IMR-90 (cell line): Measurements from ENCODE around the gene SLC7A6OS. TPM values are rescaled to one million over a fixed set of nuclear protein-coding genes. Genes with fewer than 3 reads are reported as not detected.

Experiments used
- ATAC-seq: fragments of 200-7000 bp; cut with Tn5 transposase; 2 replicates; pipeline ENCODE4 v1.9.1; 2020; ENCODE audit warnings: low read depth, mild to moderate bottlenecking, moderate library complexity
- BruUV-seq: library from RNA; stranded (reverse); fragments of 400-500 nt; replicated peaks from 2 replicates; lab custom pipeline; 2021; lab: Mats Ljungman, UMichigan
- CTCF ChIA-PET: fragments of 300-600 bp; formaldehyde crosslinking; extraction: SDS; loops from one replicate; lab custom pipeline; 2021; ENCODE audit warnings: antibody characterized with exemption; lab: Yijun Ruan, JAX
- POLR2A ChIA-PET: fragments of 300-600 bp; sonication (Branson Sonifier 250); formaldehyde crosslinking; loops from one replicate; lab custom pipeline; 2022; ENCODE audit warnings: antibody characterized with exemption; ENCODE audit not compliant: unreplicated experiment; lab: Charles Lee
- DNase-seq: peaks from one replicate; pipeline ENCODE4 v3.0.0; 2013
- H2AFZ ChIP-seq: replicated peaks from 2 replicates; pipeline ENCODE3; 2013; ENCODE audit warnings: low read length, mild to moderate bottlenecking; ENCODE audit not compliant: poor library complexity
- H2AK5ac ChIP-seq: 2 replicates; pipeline ENCODE4 v1.6.1; 2013; ENCODE audit warnings: low read depth, low read length, inconsistent platforms
- H2AK9ac ChIP-seq: replicated peaks from 2 replicates; pipeline ENCODE3; 2013; ENCODE audit warnings: mild to moderate bottlenecking, low read depth, low read length, moderate library complexity; ENCODE audit not compliant: poor library complexity
- H2BK120ac ChIP-seq: 2 replicates; pipeline ENCODE4 v1.6.1; 2013; ENCODE audit warnings: low read depth, low read length, inconsistent platforms
- H2BK15ac ChIP-seq: 3 replicates; pipeline ENCODE4 v1.6.1; 2013; ENCODE audit warnings: low read depth, low read length, inconsistent platforms
- H2BK20ac ChIP-seq: 2 replicates; pipeline ENCODE4 v1.6.1; 2013; ENCODE audit warnings: low read depth, mild to moderate bottlenecking, inconsistent platforms, low read length, moderate library complexity
- H2BK5ac ChIP-seq: 2 replicates; pipeline ENCODE4 v1.6.1; 2013; ENCODE audit warnings: mild to moderate bottlenecking, low read depth, low read length, inconsistent platforms; ENCODE audit not compliant: poor library complexity, severe bottlenecking
- H3K14ac ChIP-seq: replicated peaks from 2 replicates; pipeline ENCODE4 v1.6.1; 2013; ENCODE audit warnings: low read depth, low read length, inconsistent platforms
- H3K18ac ChIP-seq: 2 replicates; pipeline ENCODE4 v1.6.1; 2013; ENCODE audit warnings: low read depth, low read length, control low read depth
- H3K23ac ChIP-seq: 2 replicates; pipeline ENCODE4 v1.6.1; 2013; ENCODE audit warnings: low read depth, low read length, inconsistent platforms
- H3K27ac ChIP-seq: 2 replicates; pipeline ENCODE4 v1.5.1; 2013; ENCODE audit warnings: mild to moderate bottlenecking, control low read depth, low read length; ENCODE audit not compliant: insufficient read depth
- H3K27me3 ChIP-seq: 2 replicates; pipeline ENCODE4 v1.6.1; 2013; ENCODE audit warnings: low read length; ENCODE audit not compliant: control insufficient read depth, insufficient read depth
- H3K36me3 ChIP-seq: 2 replicates; pipeline ENCODE4 v1.6.1; 2013; ENCODE audit warnings: low read length, mixed read lengths; ENCODE audit not compliant: control insufficient read depth, insufficient read depth
- H3K4ac ChIP-seq: 2 replicates; pipeline ENCODE4 v1.6.1; 2013; ENCODE audit warnings: low read depth, low read length, inconsistent platforms
- H3K4me1 ChIP-seq: 2 replicates; pipeline ENCODE4 v1.6.1; 2013; ENCODE audit warnings: low read length, mixed read lengths; ENCODE audit not compliant: control insufficient read depth, insufficient read depth
- H3K4me2 ChIP-seq: 2 replicates; pipeline ENCODE4 v1.6.1; 2013; ENCODE audit warnings: low read depth, mild to moderate bottlenecking, control low read depth, low read length, moderate library complexity
- H3K4me3 ChIP-seq: 2 replicates; pipeline ENCODE4 v1.5.1; 2013; ENCODE audit warnings: low read depth, mild to moderate bottlenecking, control low read depth, low read length, moderate library complexity; ENCODE audit not compliant: insufficient read depth
- H3K56ac ChIP-seq: 2 replicates; pipeline ENCODE4 v1.6.1; 2013; ENCODE audit warnings: low read length, inconsistent platforms; ENCODE audit not compliant: insufficient read depth; ENCODE audit errors: extremely low read depth
- H3K79me1 ChIP-seq, 2 experiments: 2 replicates each; pipeline ENCODE4 v1.6.1; 2013; ENCODE audit warnings: low read length in 2 of 2, inconsistent platforms in 1 of 2, low read depth in 1 of 2
- H3K9ac ChIP-seq: 2 replicates; pipeline ENCODE4 v1.6.1; 2013; ENCODE audit warnings: low read depth, low read length, control low read depth
- H3K9me1 ChIP-seq: 2 replicates; pipeline ENCODE4 v1.6.1; 2013; ENCODE audit warnings: low read length, inconsistent platforms; ENCODE audit not compliant: insufficient read depth
- H3K9me3 ChIP-seq: 2 replicates; pipeline ENCODE4 v1.6.1; 2013; ENCODE audit warnings: low read length; ENCODE audit not compliant: control insufficient read depth, insufficient read depth
- H4K20me1 ChIP-seq: 2 replicates; pipeline ENCODE4 v1.6.1; 2013; ENCODE audit warnings: low read length, inconsistent platforms; ENCODE audit not compliant: insufficient read depth
- H4K5ac ChIP-seq: 2 replicates; pipeline ENCODE4 v1.6.1; 2013; ENCODE audit warnings: mild to moderate bottlenecking, low read depth, low read length, control low read depth
- H4K8ac ChIP-seq, 2 experiments: 2 replicates each; pipeline ENCODE4 v1.6.1; 2013; ENCODE audit warnings: low read depth in 2 of 2, low read length in 2 of 2, control low read depth in 1 of 2, inconsistent platforms in 1 of 2
- H4K91ac ChIP-seq: 2 replicates; pipeline ENCODE4 v1.6.1; 2013; ENCODE audit warnings: low read depth, low read length, inconsistent platforms; ENCODE audit not compliant: insufficient read depth
- BHLHE40 ChIP-seq: fragments of 150-350 bp; IDR thresholded peaks from 2 replicates; pipeline ENCODE4 v1.6.1; 2016; ENCODE audit warnings: mild to moderate bottlenecking, low read depth, low read length
- CEBPB ChIP-seq: IDR thresholded peaks from 2 replicates; pipeline ENCODE4 v1.6.1; 2012; ENCODE audit warnings: low read depth, low read length, improper control_type of control experiment
- CHD1 ChIP-seq: IDR thresholded peaks from 2 replicates; pipeline ENCODE4 v1.6.1; 2012; ENCODE audit warnings: low read depth, low read length, improper control_type of control experiment
- FOS ChIP-seq: fragments of 150-350 bp; IDR thresholded peaks from 2 replicates; pipeline ENCODE4 v1.6.1; 2016; ENCODE audit warnings: low read depth, low read length
- MAFK ChIP-seq: IDR thresholded peaks from 2 replicates; pipeline ENCODE4 v1.6.1; 2012; ENCODE audit warnings: low read depth, low read length, improper control_type of control experiment
- MAZ ChIP-seq: IDR thresholded peaks from 2 replicates; pipeline ENCODE4 v1.6.1; 2012; ENCODE audit warnings: low read depth, mild to moderate bottlenecking, low read length, improper control_type of control experiment, moderate library complexity, borderline replicate concordance
- NFE2L2 ChIP-seq: fragments of 150-350 bp; IDR thresholded peaks from 2 replicates; pipeline ENCODE4 v1.6.1; 2016; ENCODE audit warnings: low read depth, mild to moderate bottlenecking, low read length
- POLR2A ChIP-seq: IDR thresholded peaks from 2 replicates; pipeline ENCODE4 v1.6.1; 2012; ENCODE audit warnings: mild to moderate bottlenecking, low read depth, low read length
- RAD21 ChIP-seq: IDR thresholded peaks from 2 replicates; pipeline ENCODE4 v1.6.1; 2012; ENCODE audit warnings: low read length, improper control_type of control experiment
- RCOR1 ChIP-seq: IDR thresholded peaks from 2 replicates; pipeline ENCODE4 v1.6.1; 2012; ENCODE audit warnings: mild to moderate bottlenecking, low read length, improper control_type of control experiment; ENCODE audit not compliant: insufficient replicate concordance
- SMC3 ChIP-seq: fragments of 150-350 bp; IDR thresholded peaks from 2 replicates; pipeline ENCODE4 v1.6.1; 2016; ENCODE audit warnings: low read depth, mild to moderate bottlenecking, antibody characterized with exemption, low read length, moderate library complexity
- USF2 ChIP-seq: fragments of 150-350 bp; IDR thresholded peaks from 2 replicates; pipeline ENCODE4 v1.6.1; 2017; ENCODE audit warnings: mild to moderate bottlenecking, antibody characterized with exemption, low read length, low read depth
- WGBS, 2 experiments: methylation state at CpG; one replicate each; pipeline versions ENCODE4 v1.1.5 to v1.1.7; 2013; ENCODE audit warnings: missing lambda C conversion rate in 2 of 2; ENCODE audit not compliant: insufficient read length in 1 of 2; ENCODE audit errors: extremely low coverage in 2 of 2; 5-methylcytosine and 5-hydroxymethylcytosine counted together
- dilution Hi-C: fragments of 300-500 bp; cut with HindIII; formaldehyde crosslinking; loops from one replicate; pipeline ENCODE4 v1.14.3; 2018; ENCODE audit warnings: low sequenced_read_pairs; ENCODE audit not compliant: unreplicated experiment
- in situ Hi-C: fragments of 300-500 bp; cut with MboI; formaldehyde crosslinking; loops from 3 replicates; pipeline ENCODE4 v1.14.3; 2019; ENCODE audit warnings: low sequenced_read_pairs, inconsistent platforms, mixed read lengths
- intact Hi-C: fragments of 100-400 bp; cut with micrococcal nuclease; formaldehyde crosslinking; loops from 2 replicates; pipeline ENCODE4 v1.10.0; 2022
- polyA plus RNA-seq, 3 experiments: library from polyadenylated mRNA; depleted of rRNA; stranded (reverse); fragments of >200 nt; gene quantifications; 2 replicates each; pipeline ENCODE4 v1.2.3, GENCODE V29; 2012; ENCODE audit warnings: low replicate concordance in 1 of 3
- total RNA-seq: library from RNA; depleted of rRNA; stranded (reverse); fragments of >200 nt; gene quantifications from 2 replicates; pipeline ENCODE4 v1.2.3, GENCODE V29; 2012

Gene SLC7A6OS
- total and polyA plus RNA-seq, 2 of the 4 experiments (the other 2 are of a cell fraction): 6.8 to 8.4 TPM

- Histone ChIP-seq H3K9me1 (peaks cover 20% of the 10 kb centered on the region), H3K14ac (no peak overlapping the region), H2BK5ac (no peak overlapping the region), H3K9ac (no peak overlapping the region), H3K23ac (no peak overlapping the region), H2AK9ac (no peak overlapping the region), H2AK5ac (no peak overlapping the region), H3K27me3 (no peaks in the 10 kb centered on the region), H3K56ac (no peak overlapping the region), H3K4me2 (no peak overlapping the region), H2BK120ac (no peak overlapping the region), H3K4me1 (peaks cover 10% of the 10 kb centered on the region), H3K27ac (no peak overlapping the region), H4K5ac (no peak overlapping the region), H4K8ac (no peak overlapping the region), H2BK20ac (no peak overlapping the region), H4K91ac (no peak overlapping the region), H3K36me3 (peaks cover 25% of the 10 kb centered on the region), H2BK15ac (no peak overlapping the region), H3K4ac (no peak overlapping the region), H3K4me3 (no peak overlapping the region), H3K18ac (no peak overlapping the region), H4K20me1 (no peaks in the 10 kb centered on the region), H3K79me1 (peaks cover 17 to 39% of the 10 kb centered on the region in 2 experiments), H2AFZ (no peak overlapping the region), H3K9me3 (no peaks in the 10 kb centered on the region)
- TF ChIP-seq CEBPB: no peak
- TF ChIP-seq CHD1: no peak
- no peak for TF ChIP-seq NFE2L2
- TF ChIP-seq FOS: no peak
- TF ChIP-seq SMC3: no peak
- no peak for TF ChIP-seq MAFK
- no peak for TF ChIP-seq POLR2A
- no peak for TF ChIP-seq MAZ
- TF ChIP-seq RCOR1: no peak
- no peak for TF ChIP-seq BHLHE40
- no peak for TF ChIP-seq USF2
- no peak for TF ChIP-seq RAD21
- WGBS, 2 experiments: 100% methylated on average over 3 of the region's 6 CpGs; no CpG with 5 or more reads in 1 of the 2 experiments
- CTCF ChIA-PET: interaction anchor here (1.1 kb wide), 1 partner anchor 13 kb away, joined by 3 read pairs; the partner anchor contains the start of gene SLC7A6
- no TSS peak for BruUV-seq
- POLR2A ChIA-PET: no interaction called here
- no peak for DNase-seq
- intact Hi-C loops: no loop called here
- no peak for ATAC-seq
- in situ Hi-C loops: no loop called here
- dilution Hi-C loops: no loop called here
Measured at GRCh38 chr16:68250951-68251350, 59.8 kb downstream of the SLC7A6OS start.
